Epidermal melanocyte (primary cell): ENCODE measurements around the gene TMEM35B.
A peak's percentile ranks its signal among the peaks of the same experiment; 100 is the strongest.
"Not testable (repeated sequence)": the region's sequence is repeated elsewhere in the genome, so short reads cannot be mapped to it uniquely, and the experiment has no call there.

ENCODE experiments used
- DNase-seq: peaks from one replicate; pipeline ENCODE4 v3.0.0; 2011; ENCODE audit warnings: low spot score; ENCODE audit not compliant: insufficient read length

The TMEM35B gene

DNA sequence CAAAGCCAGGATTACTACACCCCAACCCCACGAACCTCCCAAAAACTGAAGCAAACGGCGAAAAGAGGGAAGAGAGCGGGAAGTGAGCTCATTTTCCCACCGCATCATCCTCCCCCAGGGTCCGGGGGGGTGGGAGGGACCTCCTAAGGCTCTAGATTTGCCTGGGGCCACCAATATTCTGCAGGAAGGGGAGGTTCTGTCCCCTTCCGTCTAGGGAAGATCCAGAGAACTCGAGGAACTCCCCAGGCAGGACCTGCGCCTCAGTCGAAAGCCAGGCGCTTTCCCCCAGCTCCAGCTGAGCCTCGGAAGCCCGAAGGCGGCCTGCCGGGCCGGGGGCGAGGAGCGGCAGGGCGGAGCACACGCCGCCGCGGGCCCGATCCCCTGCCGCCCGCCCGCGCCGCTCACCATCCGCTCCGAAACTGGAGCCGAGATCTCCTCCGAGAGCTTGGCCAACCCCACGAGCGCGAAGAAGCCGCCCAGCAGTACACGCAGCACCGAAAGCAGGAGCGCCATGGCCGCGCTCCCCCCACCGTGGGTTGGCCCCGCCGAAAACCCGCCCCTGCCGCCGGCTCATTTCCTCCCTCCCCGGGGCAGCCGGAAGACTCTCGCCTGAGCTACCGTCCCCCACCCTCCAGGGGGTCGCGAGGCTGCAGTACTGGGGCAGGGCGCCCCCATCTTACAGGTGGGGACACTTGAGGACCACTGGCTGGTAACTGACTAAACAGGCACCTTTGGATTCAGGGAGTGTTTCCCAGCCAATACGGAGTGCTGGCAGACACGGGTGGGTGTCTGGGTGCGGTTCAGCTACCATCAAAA lies at the start of gene TMEM35B:
TMEM35B (minus strand) TSS at position 555 of the 816 bp plus-strand sequence; CDS start at position 513, 42 bp downstream.
- DNase-seq: peak; percentile 59

GRCh38 chr1:35033346-35033745 lies 48.2 kb upstream of the TMEM35B start:
- no peak for DNase-seq

DNA sequence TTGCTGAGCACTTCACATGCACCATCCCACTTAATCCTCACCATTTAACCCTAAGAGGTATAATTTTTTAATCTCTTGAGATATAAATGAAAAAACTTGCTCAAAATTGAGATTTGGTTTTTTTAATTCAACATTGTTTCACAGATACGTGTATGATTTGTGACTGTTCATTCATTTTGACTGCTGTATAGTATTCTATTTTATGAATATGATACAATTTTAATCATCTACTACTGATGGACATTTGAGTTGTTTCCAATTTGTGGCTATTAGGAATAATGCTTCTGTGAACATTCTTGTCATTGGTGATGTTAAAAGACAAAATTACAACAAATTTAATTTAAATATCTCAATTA lies 47.2 kb upstream of the TMEM35B start:
- DNase-seq: no peak

GRCh38 chr1:35030756-35031446 lies 45.8 kb upstream of the TMEM35B start:
- DNase-seq: no peak

- DNase-seq: no peak
Measured at GRCh38 chr1:35030338-35030737, 45.2 kb upstream of the TMEM35B start.

DNA sequence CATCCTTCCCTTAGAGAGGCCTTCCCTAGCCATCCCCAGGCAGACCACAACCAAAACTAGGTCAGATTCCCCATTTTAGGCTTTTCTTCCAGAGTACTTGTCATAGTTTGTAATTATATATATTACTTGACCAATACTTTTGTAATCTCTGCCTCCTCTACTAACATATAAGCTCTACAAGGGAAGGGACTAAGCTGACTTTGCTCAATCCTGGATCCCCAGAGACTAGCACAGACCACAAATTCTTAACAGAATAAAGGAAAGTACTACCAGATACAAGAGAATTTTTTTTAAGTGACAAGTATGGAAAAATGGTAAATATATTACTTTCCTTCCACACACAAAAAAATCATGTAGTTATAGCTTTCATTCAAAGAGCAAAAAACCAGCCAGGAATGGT lies 44.6 kb upstream of the TMEM35B start:
- no peak for DNase-seq

- DNase-seq: no peak
Measured at GRCh38 chr1:35016406-35016805, 31.3 kb upstream of the TMEM35B start.

GRCh38 chr1:35014486-35014885 lies 29.3 kb upstream of the TMEM35B start:
- DNase-seq: no peak

- DNase-seq: no peak
Measured at GRCh38 chr1:35005711-35006110, 20.6 kb upstream of the TMEM35B start.

DNA sequence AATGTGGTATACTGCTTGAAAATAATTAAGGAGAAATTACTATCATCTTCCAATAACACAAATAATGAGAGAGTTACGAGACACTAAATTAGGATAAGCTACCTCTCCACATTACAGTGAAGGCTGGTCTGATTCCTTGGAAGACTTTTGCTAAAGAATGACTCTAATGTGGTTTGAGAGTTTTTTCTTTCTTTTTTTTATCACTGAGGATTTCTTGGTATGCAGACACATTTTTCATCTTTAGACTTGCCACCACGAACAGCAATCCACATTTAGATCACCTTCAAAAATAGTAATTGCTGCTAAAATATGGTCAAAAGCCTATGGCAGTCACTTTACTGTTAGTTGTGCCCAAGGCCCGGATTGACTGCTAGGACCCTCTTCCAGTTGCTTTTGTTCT lies 16.6 kb upstream of the TMEM35B start:
- no peak for DNase-seq

DNA sequence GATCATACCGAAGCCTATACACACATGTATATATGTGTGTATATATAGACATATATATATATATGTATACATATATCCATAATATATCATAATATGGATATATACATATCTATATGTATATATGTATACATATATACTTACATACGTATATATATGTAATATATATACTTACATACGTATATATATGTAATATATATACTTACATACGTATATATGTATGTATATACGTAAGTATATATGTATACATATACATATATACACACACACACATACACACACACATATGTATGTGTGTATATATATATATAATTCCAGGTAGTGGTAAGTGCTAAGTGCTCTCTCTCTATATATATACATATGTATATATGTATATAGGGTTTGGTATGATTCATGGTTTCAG lies 9.7 kb upstream of the TMEM35B start:
- no peak for DNase-seq

GRCh38 chr1:34988581-34988980 lies 3.4 kb upstream of the TMEM35B start:
- no peak for DNase-seq

DNA sequence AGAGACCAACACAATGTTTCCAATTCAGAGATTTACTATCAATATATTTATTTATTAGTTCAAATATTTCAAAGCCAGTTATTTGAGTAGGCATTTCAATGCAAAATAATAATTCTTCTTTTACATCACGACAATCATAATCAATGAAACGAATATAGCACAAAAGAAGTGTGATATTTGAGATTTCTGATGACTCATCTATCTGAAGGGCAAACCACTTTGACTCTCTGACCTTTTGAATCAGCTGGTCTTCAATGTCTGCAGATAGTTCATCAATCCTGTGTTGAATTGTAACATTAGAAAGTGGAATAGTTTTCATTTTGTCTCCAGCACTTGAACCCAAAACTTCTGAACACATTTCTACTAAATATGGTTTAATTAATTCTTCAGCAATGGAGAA lies 3.0 kb upstream of the TMEM35B start:
- no peak for DNase-seq

GRCh38 chr1:34987018-34987417 lies 1.9 kb upstream of the TMEM35B start:
- DNase-seq: no peak

DNA sequence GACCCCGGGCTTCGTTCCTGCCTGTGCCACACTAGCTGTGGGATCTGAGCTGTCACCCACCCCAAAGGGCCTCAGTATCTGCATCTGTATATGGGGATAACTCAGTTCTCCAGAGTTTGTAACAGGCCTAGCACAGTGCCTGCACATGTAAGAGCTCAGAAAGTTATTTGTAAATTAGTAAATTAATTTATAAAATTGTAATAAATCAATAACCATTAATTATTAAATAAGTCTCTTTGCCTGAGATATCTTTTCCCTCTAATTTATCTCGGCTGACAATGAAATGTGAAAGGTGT lies 410 bp upstream of the TMEM35B start:
- not testable (repeated sequence) for DNase-seq

DNA sequence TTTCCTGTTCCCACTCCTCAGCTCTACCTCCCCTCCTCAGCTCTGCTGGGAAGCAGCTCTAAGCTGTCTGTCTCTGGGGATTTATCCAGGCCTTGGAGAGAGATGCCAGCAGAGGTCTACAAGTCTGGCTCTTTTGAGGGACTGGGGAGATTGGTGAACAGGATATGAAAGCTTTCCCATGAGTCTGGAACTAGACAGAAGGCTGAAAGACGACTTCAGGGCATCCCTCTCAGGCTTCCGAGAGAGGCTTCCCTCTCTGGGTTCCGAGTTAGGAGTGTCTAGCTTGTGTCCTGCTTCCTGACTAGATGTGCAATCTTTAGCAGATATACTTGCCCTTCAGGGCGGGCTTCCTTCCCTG lies 733 bp downstream of the TMEM35B start:
- DNase-seq: no peak

DNA sequence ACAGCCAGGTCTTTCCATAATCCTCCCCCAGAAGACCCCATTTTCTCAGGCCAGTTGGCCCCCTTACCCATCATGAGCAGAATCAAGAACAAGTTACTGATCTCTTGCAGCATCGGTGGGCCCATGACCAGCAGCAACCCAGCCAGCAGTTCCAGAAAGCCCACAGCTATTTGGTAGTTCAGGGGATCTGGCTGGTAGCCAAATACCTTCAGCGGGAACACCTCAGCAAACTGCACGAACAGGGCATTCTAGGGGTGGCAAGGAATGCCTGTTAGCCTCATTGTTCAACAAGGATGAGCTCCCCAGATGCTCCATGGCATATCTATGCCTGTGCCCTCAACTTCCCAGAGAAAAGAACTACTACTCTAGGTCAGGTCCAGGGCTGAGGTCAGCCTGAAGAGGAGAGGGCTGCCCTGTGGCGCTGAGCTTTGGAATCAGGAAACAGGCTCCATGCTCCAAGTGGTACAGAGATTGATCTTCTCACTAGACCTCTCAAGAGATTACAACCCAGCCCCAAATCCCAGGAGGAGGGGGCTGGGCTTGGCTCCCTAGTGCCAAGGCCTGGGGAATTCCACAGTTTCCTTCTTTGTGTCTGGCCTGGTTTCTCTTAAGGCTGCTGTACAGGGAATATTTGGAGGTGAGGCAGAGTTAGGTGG lies 1.3 kb downstream of the TMEM35B start:
- DNase-seq: no peak

- no peak for DNase-seq
Measured at GRCh38 chr1:34982820-34983376, 2.2 kb downstream of the TMEM35B start.

GRCh38 chr1:34980715-34981114 lies 4.4 kb downstream of the TMEM35B start:
- DNase-seq: no peak

DNA sequence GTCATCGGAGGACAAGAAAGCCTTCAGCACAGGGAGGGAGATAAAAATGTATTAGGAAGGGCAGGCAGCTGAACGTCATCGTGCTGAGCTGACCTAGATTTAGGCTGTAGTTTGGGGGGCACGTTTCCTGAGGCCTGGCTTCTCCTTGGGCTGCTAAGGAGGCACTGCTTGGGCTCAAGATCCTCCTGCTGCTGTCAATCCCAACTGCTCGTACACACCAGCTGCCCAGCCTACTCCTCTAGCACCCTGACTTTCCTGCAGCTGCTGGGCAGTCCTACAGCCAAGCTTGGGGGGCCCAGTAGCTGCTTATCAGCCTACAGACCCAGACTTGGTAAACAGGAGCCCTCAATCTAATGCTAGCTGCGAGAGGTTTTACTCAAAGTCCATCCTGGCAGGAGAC lies 6.2 kb downstream of the TMEM35B start:
- DNase-seq: no peak

- no peak for DNase-seq
Measured at GRCh38 chr1:34977858-34978257, 7.3 kb downstream of the TMEM35B start.

GRCh38 chr1:34977210-34977471 lies 8.0 kb downstream of the TMEM35B start:
- no peak for DNase-seq
